Activated naive CD8-positive, alpha-beta T cell treated with anti-CD3 and anti-CD28 coated beads, Interleukin-2, amount 50 U/mL, for 24 hours (primary cell): ENCODE measurements around the gene PNLIPRP3.

Source experiments
- ATAC-seq: fragments of 150-1000 bp; cut with Tn5 transposase; one replicate; pipeline ENCODE4 v1.10.0; 2021
- DNase-seq: peaks from one replicate; pipeline ENCODE4 v3.0.0; 2021
- H3K27ac Mint-ChIP-seq: one replicate; pipeline ENCODE4 v1.8.0; 2021; ENCODE audit warnings: mild to moderate bottlenecking, mixed read lengths
- H3K27me3 Mint-ChIP-seq: one replicate; pipeline ENCODE4 v1.8.0; 2021; ENCODE audit warnings: mixed read lengths
- H3K36me3 Mint-ChIP-seq: one replicate; pipeline ENCODE4 v1.8.0; 2021; ENCODE audit warnings: low read depth, mixed read lengths
- H3K4me1 Mint-ChIP-seq: one replicate; pipeline ENCODE4 v1.8.0; 2021; ENCODE audit warnings: mixed read lengths
- H3K4me3 Mint-ChIP-seq: one replicate; pipeline ENCODE4 v1.8.0; 2021; ENCODE audit warnings: mild to moderate bottlenecking, moderate library complexity, mixed read lengths
- H3K9me3 Mint-ChIP-seq: one replicate; pipeline ENCODE4 v1.8.0; 2021; ENCODE audit warnings: mixed read lengths

Gene PNLIPRP3

GRCh38 chr10:116429288-116429977 is 1.8 kb downstream of the PNLIPRP3 start:
- H3K4me1 Mint-ChIP-seq = no peaks in the 10 kb centered on the region
- DNase-seq (no peak), ATAC-seq (no peak)
- no peaks in the 10 kb centered on the region for H3K9me3 Mint-ChIP-seq
- H3K27me3 Mint-ChIP-seq = peaks cover 3% of the 10 kb centered on the region
- no peak overlapping the region for H3K27ac Mint-ChIP-seq
- H3K36me3 Mint-ChIP-seq = no peaks in the 10 kb centered on the region
- no peak overlapping the region for H3K4me3 Mint-ChIP-seq

GRCh38 chr10:116430288-116430687 is 2.6 kb downstream of the PNLIPRP3 start:
- peaks cover 3% of the 10 kb centered on the region for H3K27me3 Mint-ChIP-seq
- ATAC-seq (no peak), DNase-seq (no peak)
- no peak overlapping the region for H3K27ac Mint-ChIP-seq
- H3K9me3 Mint-ChIP-seq = no peaks in the 10 kb centered on the region
- no peak overlapping the region for H3K4me3 Mint-ChIP-seq
- H3K4me1 Mint-ChIP-seq = no peaks in the 10 kb centered on the region
- H3K36me3 Mint-ChIP-seq = no peaks in the 10 kb centered on the region

DNA sequence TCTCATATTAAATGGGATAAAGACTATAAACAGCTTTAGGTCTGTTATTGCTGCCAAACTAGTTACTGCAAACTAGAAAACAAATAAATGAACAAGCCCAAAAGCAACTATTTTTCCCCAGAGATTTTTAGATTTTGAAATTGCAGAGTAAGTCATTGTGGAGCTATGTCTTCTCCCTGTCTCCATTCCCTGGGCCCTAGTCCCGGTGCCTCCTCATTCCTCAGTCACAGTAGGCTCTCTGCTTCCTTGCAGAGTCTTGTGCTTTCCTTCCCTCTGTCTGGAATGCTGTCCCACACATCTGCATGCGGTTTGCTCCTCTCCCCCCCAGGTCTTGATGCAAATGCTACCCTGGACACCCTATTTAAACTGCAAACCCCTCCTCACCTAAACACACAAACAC is 4.0 kb downstream of the PNLIPRP3 start:
- no peaks in the 10 kb centered on the region for H3K4me1 Mint-ChIP-seq
- no peaks in the 10 kb centered on the region for H3K9me3 Mint-ChIP-seq
- no peak for DNase-seq
- no peak for ATAC-seq
- H3K4me3 Mint-ChIP-seq = no peak overlapping the region
- peaks cover 1% of the 10 kb centered on the region for H3K27me3 Mint-ChIP-seq
- H3K27ac Mint-ChIP-seq = no peak overlapping the region
- H3K36me3 Mint-ChIP-seq = no peaks in the 10 kb centered on the region

- peak; percentile 65 for ATAC-seq
These were observed 9.5 kb downstream of the PNLIPRP3 start for GRCh38 chr10:116437076-116437692.

DNA sequence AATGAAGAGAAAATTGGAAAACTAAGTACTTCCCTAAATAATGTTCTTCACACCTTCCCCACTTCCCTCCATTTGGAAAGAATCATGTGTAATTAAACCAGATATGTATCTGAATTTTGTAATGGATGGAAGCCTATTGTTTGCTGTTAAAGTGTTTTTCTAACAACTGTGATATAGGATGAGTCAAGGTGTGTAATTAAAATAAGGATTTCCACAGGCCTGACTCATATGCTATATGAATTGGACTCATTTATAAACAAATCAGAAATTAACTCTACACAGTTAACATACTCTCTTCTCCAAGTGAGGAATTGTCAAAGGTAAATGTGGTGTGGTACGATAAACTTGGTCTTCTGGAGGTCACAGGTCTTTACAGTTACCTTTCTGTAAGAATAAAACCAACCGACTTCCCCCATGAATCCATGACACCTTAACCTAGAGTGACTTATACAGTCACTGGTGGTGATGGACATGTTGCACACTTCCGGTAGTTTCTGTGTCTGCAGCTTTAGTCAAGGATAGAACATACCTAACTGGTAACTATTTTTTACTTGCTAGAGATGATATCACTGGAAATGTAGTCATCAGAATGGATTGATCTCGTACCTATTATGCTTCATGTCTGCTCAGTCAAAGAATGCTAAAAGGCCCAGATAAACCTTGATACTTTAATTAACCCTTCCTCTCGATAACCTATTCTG is 12.8 kb downstream of the PNLIPRP3 start:
- H3K4me1 Mint-ChIP-seq = peaks cover 9% of the 10 kb centered on the region
- peaks cover 2% of the 10 kb centered on the region for H3K27me3 Mint-ChIP-seq
- no peak overlapping the region for H3K27ac Mint-ChIP-seq
- no peaks in the 10 kb centered on the region for H3K9me3 Mint-ChIP-seq
- no peak overlapping the region for H3K4me3 Mint-ChIP-seq
- DNase-seq = no peak
- H3K36me3 Mint-ChIP-seq = no peaks in the 10 kb centered on the region
- ATAC-seq = no peak

More at GRCh38 chr10:116437076-116437692, 9.5 kb downstream of the PNLIPRP3 start:
- no peak overlapping the region for H3K27ac Mint-ChIP-seq
- H3K36me3 Mint-ChIP-seq = no peaks in the 10 kb centered on the region
- no peaks in the 10 kb centered on the region for H3K9me3 Mint-ChIP-seq
- DNase-seq = no peak
- no peaks in the 10 kb centered on the region for H3K27me3 Mint-ChIP-seq
- peaks cover 9% of the 10 kb centered on the region for H3K4me1 Mint-ChIP-seq
- H3K4me3 Mint-ChIP-seq = no peak overlapping the region

DNA sequence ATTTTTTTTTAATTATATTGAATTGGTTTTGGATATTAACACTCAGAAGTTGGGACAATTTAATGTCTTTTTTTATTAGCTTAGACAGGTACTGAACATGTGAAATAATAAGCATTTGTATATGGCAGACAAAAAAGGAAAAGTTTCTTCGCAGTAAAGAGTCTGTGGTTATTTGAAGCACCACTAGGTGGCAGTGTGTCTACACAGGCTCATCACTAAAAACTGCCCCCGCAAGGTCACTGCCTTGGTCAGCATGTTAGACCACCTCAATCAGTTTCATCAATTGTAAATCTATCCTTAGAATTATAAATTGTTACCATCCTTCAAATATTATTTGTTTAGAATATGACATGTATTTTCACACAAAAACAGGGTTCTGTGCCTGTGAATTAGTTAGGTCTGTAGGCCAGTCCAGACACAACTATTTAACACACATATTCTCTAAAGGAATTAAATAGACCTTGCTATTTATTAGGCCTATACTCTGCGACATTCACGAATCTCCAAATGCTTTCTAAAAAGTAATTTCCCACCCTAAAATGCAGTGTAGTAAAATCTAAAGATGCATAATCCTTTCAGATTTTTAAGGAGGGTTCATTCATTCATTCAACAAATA is 17.0 kb downstream of the PNLIPRP3 start:
- no peak for ATAC-seq
- no peak for DNase-seq

DNA sequence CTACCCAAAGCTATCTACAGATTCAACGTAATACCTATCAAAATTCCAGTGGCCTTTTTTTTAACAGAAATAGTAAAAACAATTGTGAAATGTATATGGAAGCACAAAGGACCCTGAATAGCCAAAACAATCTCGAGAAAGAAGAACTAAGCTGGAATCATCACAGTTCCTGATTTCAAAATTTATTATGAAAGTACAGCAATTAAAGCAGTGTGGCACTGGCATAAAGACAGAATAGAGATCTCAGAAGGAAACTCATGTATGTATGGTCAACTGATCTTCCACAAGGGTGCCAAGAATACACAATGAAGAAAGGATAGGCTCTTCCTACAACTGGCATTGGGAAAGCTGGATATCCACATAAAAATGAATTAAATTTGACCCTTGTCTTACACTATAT is 23.2 kb downstream of the PNLIPRP3 start:
- Mint-ChIP-seq H3K36me3 (no peaks in the 10 kb centered on the region), H3K27ac (no peak overlapping the region), H3K4me1 (no peaks in the 10 kb centered on the region), H3K9me3 (peaks cover 6% of the 10 kb centered on the region), H3K4me3 (no peak overlapping the region), H3K27me3 (no peaks in the 10 kb centered on the region)
- no peak for DNase-seq
- no peak for ATAC-seq

More for the DNA sequence above, 17.0 kb downstream of the PNLIPRP3 start:
- no peak overlapping the region for H3K4me3 Mint-ChIP-seq
- H3K36me3 Mint-ChIP-seq = no peaks in the 10 kb centered on the region
- H3K27ac Mint-ChIP-seq = no peak overlapping the region
- no peaks in the 10 kb centered on the region for H3K9me3 Mint-ChIP-seq
- peaks cover 2% of the 10 kb centered on the region for H3K27me3 Mint-ChIP-seq
- no peaks in the 10 kb centered on the region for H3K4me1 Mint-ChIP-seq

GRCh38 chr10:116451711-116452337 is 24.2 kb downstream of the PNLIPRP3 start:
- no peaks in the 10 kb centered on the region for H3K4me1 Mint-ChIP-seq
- H3K36me3 Mint-ChIP-seq = no peaks in the 10 kb centered on the region
- ATAC-seq (no peak), DNase-seq (no peak)
- H3K27me3 Mint-ChIP-seq = peaks cover 1% of the 10 kb centered on the region
- H3K9me3 Mint-ChIP-seq = peaks cover 6% of the 10 kb centered on the region
- H3K27ac Mint-ChIP-seq = no peak overlapping the region
- no peak overlapping the region for H3K4me3 Mint-ChIP-seq

DNA sequence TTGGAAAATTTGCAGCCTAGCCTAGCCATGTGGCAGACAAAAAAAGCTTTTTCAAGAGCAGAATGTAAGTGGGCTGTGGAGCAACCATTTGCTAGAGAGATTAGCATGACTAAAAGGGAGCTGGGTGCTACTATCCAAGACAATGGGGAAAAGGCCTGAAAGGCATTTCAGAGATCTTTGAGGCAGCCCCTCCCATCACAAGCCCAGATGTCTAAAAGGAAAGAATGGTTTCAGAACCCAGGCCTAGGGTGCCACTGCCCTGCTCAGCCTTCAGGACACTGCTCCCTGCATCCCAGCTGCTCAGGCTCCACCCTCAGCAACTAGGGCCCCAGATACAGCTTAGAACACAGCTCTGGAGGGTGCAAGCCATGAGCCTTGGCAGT is 24.7 kb downstream of the PNLIPRP3 start:
- Mint-ChIP-seq H3K27ac (no peak overlapping the region), H3K4me1 (no peaks in the 10 kb centered on the region), H3K27me3 (peaks cover 1% of the 10 kb centered on the region), H3K4me3 (no peak overlapping the region), H3K36me3 (no peaks in the 10 kb centered on the region), H3K9me3 (peaks cover 6% of the 10 kb centered on the region)
- DNase-seq (no peak), ATAC-seq (no peak)

GRCh38 chr10:116457488-116457887 is 29.8 kb downstream of the PNLIPRP3 start:
- H3K36me3 Mint-ChIP-seq = peaks cover 1% of the 10 kb centered on the region
- no peaks in the 10 kb centered on the region for H3K9me3 Mint-ChIP-seq
- DNase-seq = no peak
- H3K27ac Mint-ChIP-seq = no peak overlapping the region
- no peak overlapping the region for H3K4me3 Mint-ChIP-seq
- no peaks in the 10 kb centered on the region for H3K4me1 Mint-ChIP-seq
- no peak for ATAC-seq
- H3K27me3 Mint-ChIP-seq = peaks cover 3% of the 10 kb centered on the region

- no peaks in the 10 kb centered on the region for H3K4me1 Mint-ChIP-seq
- no peak overlapping the region for H3K27ac Mint-ChIP-seq
- H3K9me3 Mint-ChIP-seq = no peaks in the 10 kb centered on the region
- peaks cover 7% of the 10 kb centered on the region for H3K27me3 Mint-ChIP-seq
- DNase-seq (no peak), ATAC-seq (no peak)
- H3K4me3 Mint-ChIP-seq = no peak overlapping the region
- peaks cover 1% of the 10 kb centered on the region for H3K36me3 Mint-ChIP-seq
These were observed 32.6 kb downstream of the PNLIPRP3 start for GRCh38 chr10:116460219-116460618.

DNA sequence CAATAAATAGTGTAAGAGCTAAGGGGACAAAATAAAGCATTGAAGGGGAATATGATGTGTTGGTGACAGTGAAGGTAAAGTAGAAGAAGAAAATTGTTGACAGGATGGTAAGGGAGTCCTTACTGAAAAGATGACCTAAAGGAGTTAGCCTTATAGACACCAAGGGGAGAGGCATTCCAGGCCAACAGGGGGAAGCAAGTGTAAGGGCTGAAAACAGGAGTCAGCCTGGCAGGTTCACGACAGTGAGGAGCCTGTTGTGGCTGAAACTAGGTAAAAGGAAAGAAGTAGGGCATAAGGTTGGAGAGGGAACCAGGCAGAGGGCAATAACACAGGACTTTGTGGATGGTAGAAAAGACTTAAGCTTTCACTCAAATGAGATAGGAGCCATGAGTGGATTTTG is 34.0 kb downstream of the PNLIPRP3 start:
- Mint-ChIP-seq H3K9me3 (no peaks in the 10 kb centered on the region), H3K4me1 (no peaks in the 10 kb centered on the region), H3K27ac (no peak overlapping the region), H3K36me3 (peaks cover 1% of the 10 kb centered on the region), H3K4me3 (no peak overlapping the region), H3K27me3 (peaks cover 6% of the 10 kb centered on the region)
- no peak for DNase-seq
- ATAC-seq = no peak

DNA sequence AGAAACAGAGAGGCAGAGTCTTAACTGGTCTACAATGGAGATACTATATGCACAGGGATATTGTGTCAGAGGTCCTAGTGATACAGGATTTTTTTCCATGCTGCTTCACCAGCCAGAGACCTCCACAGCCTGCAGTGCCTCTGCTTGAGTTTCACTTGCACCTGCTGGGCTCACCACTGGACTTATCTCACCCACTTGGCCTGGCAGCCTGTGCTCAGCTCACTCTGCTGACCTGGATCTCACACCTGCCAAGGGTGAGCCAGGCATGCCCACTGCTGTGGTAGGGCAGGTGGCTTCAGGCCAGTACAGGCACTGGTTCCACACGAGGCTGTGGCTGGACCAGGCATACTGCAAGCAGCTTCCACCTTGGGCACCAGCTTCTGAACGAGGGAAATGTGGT is 36.6 kb downstream of the PNLIPRP3 start:
- ATAC-seq (no peak), DNase-seq (no peak)
- H3K36me3 Mint-ChIP-seq = no peaks in the 10 kb centered on the region
- H3K4me3 Mint-ChIP-seq = no peak overlapping the region
- no peaks in the 10 kb centered on the region for H3K9me3 Mint-ChIP-seq
- H3K4me1 Mint-ChIP-seq = no peaks in the 10 kb centered on the region
- no peak overlapping the region for H3K27ac Mint-ChIP-seq
- peaks cover 7% of the 10 kb centered on the region for H3K27me3 Mint-ChIP-seq

- DNase-seq = no peak
- no peak for ATAC-seq
- Mint-ChIP-seq H3K9me3 (no peaks in the 10 kb centered on the region), H3K27me3 (peaks cover 7% of the 10 kb centered on the region), H3K27ac (no peak overlapping the region), H3K36me3 (no peaks in the 10 kb centered on the region), H3K4me1 (no peaks in the 10 kb centered on the region), H3K4me3 (no peak overlapping the region)
These were observed 37.9 kb downstream of the PNLIPRP3 start for GRCh38 chr10:116465546-116465945.
